NCI-H1048 (cell line): ENCODE measurements around the gene BIRC7.
"Not testable (repeated sequence)": the region's sequence is repeated elsewhere in the genome, so short reads cannot be mapped to it uniquely, and the experiment has no call there.

Experiments used
- DNase-seq: peaks from one replicate; lab custom pipeline; 2025; lab: John Stamatoyannopoulos, UW

The BIRC7 gene

GRCh38 chr20:63248835-63249591, 13.3 kb downstream of the BIRC7 start:
- DNase-seq = no peak

- DNase-seq = no peak
These were observed 14.2 kb downstream of the BIRC7 start for GRCh38 chr20:63249891-63250290.

GRCh38 chr20:63251350-63251749, 15.6 kb downstream of the BIRC7 start:
- not testable (repeated sequence) for DNase-seq

GRCh38 chr20:63252284-63252711, 16.6 kb downstream of the BIRC7 start:
- no peak for DNase-seq

- DNase-seq = no peak
These were observed 17.3 kb downstream of the BIRC7 start for GRCh38 chr20:63253065-63253437.

- DNase-seq = no peak
These were observed 17.9 kb downstream of the BIRC7 start for GRCh38 chr20:63253438-63254231.

GRCh38 chr20:63254232-63254605, 18.5 kb downstream of the BIRC7 start, which contains the start of gene NKAIN4:
TSS of gene NKAIN4 (minus strand) at chr20:63254463. CDS start at chr20:63254450, 13 bp downstream.
- DNase-seq = no peak

GRCh38 chr20:63254606-63255384, 19.1 kb downstream of the BIRC7 start:
- no peak for DNase-seq

GRCh38 chr20:63255931-63256704, 20.4 kb downstream of the BIRC7 start:
- DNase-seq = no peak

GRCh38 chr20:63256954-63257353, 21.2 kb downstream of the BIRC7 start:
- no peak for DNase-seq

GRCh38 chr20:63257629-63258028, 21.9 kb downstream of the BIRC7 start:
- DNase-seq = no peak

- no peak for DNase-seq
These were observed 23.1 kb downstream of the BIRC7 start for GRCh38 chr20:63258781-63259180.

GRCh38 chr20:63259734-63260460, 24.2 kb downstream of the BIRC7 start:
- no peak for DNase-seq

- DNase-seq = no peak
These were observed 24.8 kb downstream of the BIRC7 start for GRCh38 chr20:63260521-63260920.

- no peak for DNase-seq
These were observed 25.5 kb downstream of the BIRC7 start for GRCh38 chr20:63261060-63261794.

- DNase-seq = no peak
These were observed 26.3 kb downstream of the BIRC7 start for GRCh38 chr20:63261795-63262528.

- no peak for DNase-seq
These were observed 27.1 kb downstream of the BIRC7 start for GRCh38 chr20:63262836-63263235.

- DNase-seq = no peak
These were observed 28.3 kb downstream of the BIRC7 start for GRCh38 chr20:63264000-63264399.

- no peak for DNase-seq
These were observed 28.8 kb downstream of the BIRC7 start for GRCh38 chr20:63264519-63264918.
